CD4-positive, alpha-beta T cell treated with Interleukin-17A for 1 hour (primary cell): ENCODE data around the gene PAPPA2.

Source experiments
- DNase-seq: peaks from one replicate; pipeline ENCODE4 v3.0.0-alpha.2; 2020

PAPPA2 gene

GRCh38 chr1:176826265-176826664 lies 363.3 kb downstream of the PAPPA2 start:
- DNase-seq = no peak

GRCh38 chr1:176829261-176829660 lies 366.3 kb downstream of the PAPPA2 start:
- DNase-seq = no peak

GRCh38 chr1:176831150-176831549 lies 368.2 kb downstream of the PAPPA2 start:
- no peak for DNase-seq

- DNase-seq = no peak
Observed at GRCh38 chr1:176837708-176838107, 374.7 kb downstream of the PAPPA2 start.

GRCh38 chr1:176838276-176838995 lies 375.5 kb downstream of the PAPPA2 start:
- no peak for DNase-seq

GRCh38 chr1:176839216-176839615 lies 376.2 kb downstream of the PAPPA2 start:
- no peak for DNase-seq

- DNase-seq = no peak
Observed at GRCh38 chr1:176841238-176841637, 378.3 kb downstream of the PAPPA2 start.

GRCh38 chr1:176843352-176844297 lies 380.6 kb downstream of the PAPPA2 start:
- no peak for DNase-seq

GRCh38 chr1:176847052-176847451 lies 384.1 kb downstream of the PAPPA2 start:
- DNase-seq = no peak

GRCh38 chr1:176849281-176849680 lies 386.3 kb downstream of the PAPPA2 start:
- no peak for DNase-seq

GRCh38 chr1:176850871-176851270 lies 387.9 kb downstream of the PAPPA2 start:
- DNase-seq = no peak

- no peak for DNase-seq
Observed at GRCh38 chr1:176852124-176852523, 389.1 kb downstream of the PAPPA2 start.

- DNase-seq = no peak
Observed at GRCh38 chr1:176853503-176853902, 390.5 kb downstream of the PAPPA2 start.

- DNase-seq = no peak
Observed at GRCh38 chr1:176854121-176854520, 391.1 kb downstream of the PAPPA2 start.

- DNase-seq = no peak
Observed at GRCh38 chr1:176854758-176855745, 392.1 kb downstream of the PAPPA2 start.

- DNase-seq = no peak
Observed at GRCh38 chr1:176857632-176858031, 394.7 kb downstream of the PAPPA2 start.

- no peak for DNase-seq
Observed at GRCh38 chr1:176858433-176858916, 395.5 kb downstream of the PAPPA2 start.

GRCh38 chr1:176863613-176864012 lies 400.6 kb downstream of the PAPPA2 start:
- DNase-seq = no peak

GRCh38 chr1:176864211-176864610 lies 401.2 kb downstream of the PAPPA2 start:
- no peak for DNase-seq

GRCh38 chr1:176866011-176866714 lies 403.2 kb downstream of the PAPPA2 start:
- DNase-seq = no peak

- no peak for DNase-seq
Observed at GRCh38 chr1:176869577-176869976, 406.6 kb downstream of the PAPPA2 start.

GRCh38 chr1:176876966-176877515 lies 414.1 kb downstream of the PAPPA2 start:
- no peak for DNase-seq
